ENCODE measurements around the gene SLA2. TPM values are rescaled to one million over a fixed set of nuclear protein-coding genes. Genes with fewer than 3 reads are reported as not detected.

The SLA2 gene
- total and polyA plus RNA-seq, 2 of the 8 experiments (the other 6 are each of a cell fraction or from before 2014, with no cell fraction given): 0.18 TPM; not detected in 1

GRCh38 chr20:36670665-36671357 lies 24.8 kb upstream of the SLA2 start:
- DNase-seq (ENCODE audit: low read depth in 1 of 2, low spot score in 2 of 2): no peak
- POLR2A ChIA-PET (ENCODE audit: partially characterized antibody): no interaction called here
- no peak overlapping the region for H3K56ac ChIP-seq (replicated peaks; ENCODE audit: insufficient read length, low read depth, low read length)
- TF ChIP-seq EP300 (IDR thresholded peaks at IDR 0.05; ENCODE audit: borderline replicate concordance in 1 of 2, low read depth in 2 of 2, low read length in 2 of 2) (no peak), ATF2 (IDR thresholded peaks at IDR 0.05; ENCODE audit: low read length) (no peak), CHD2 (IDR thresholded peaks at IDR 0.05; ENCODE audit: low read length) (no peak), EZH2 (IDR thresholded peaks at IDR 0.05; ENCODE audit: low read depth, low read length, severe bottlenecking) (no peak), RFX5 (IDR thresholded peaks at IDR 0.05; ENCODE audit: borderline replicate concordance, low read depth, low read length) (no peak), CTCF (IDR thresholded peaks at IDR 0.05; ENCODE audit: control extremely low read depth in 1 of 3, insufficient read depth in 1 of 3, low read depth in 1 of 3, low read length in 3 of 3) (no peak), SRF (IDR thresholded peaks at IDR 0.05; ENCODE audit: low read depth, low read length) (no peak), CTBP2 (IDR thresholded peaks at IDR 0.05; ENCODE audit: borderline replicate concordance, insufficient read depth, insufficient read length, low read length) (no peak)

More at GRCh38 chr20:36670665-36671357, 24.8 kb upstream of the SLA2 start:
- Histone ChIP-seq H4K8ac (ENCODE audit: extremely low read depth, insufficient read depth, low read length) (no peak overlapping the region), H3K79me2 (ENCODE audit: control insufficient read depth in 1 of 2, insufficient read depth in 2 of 2, low read length in 2 of 2) (no peaks in the 10 kb centered on the region), H4K20me1 (replicated peaks in 1 of 2; ENCODE audit: control insufficient read depth in 1 of 2, insufficient read depth in 2 of 2, low read length in 2 of 2) (no peaks in the 10 kb centered on the region), H2BK15ac (ENCODE audit: low read length) (no peak overlapping the region), H2AFZ (ENCODE audit: low read length) (no peak overlapping the region), H4K5ac (ENCODE audit: insufficient read length, low read depth, low read length) (no peak overlapping the region), H3K14ac (ENCODE audit: insufficient read length) (no peak overlapping the region), H3K4me3 (ENCODE audit: extremely low read depth in 1 of 4, insufficient read depth in 2 of 4, low read depth in 3 of 4, low read length in 4 of 4) (no peak overlapping the region), H3K4me1 (replicated peaks in 1 of 4; ENCODE audit: control insufficient read depth in 3 of 4, insufficient read depth in 4 of 4, low read length in 3 of 4) (no peaks in the 10 kb centered on the region), H2AK5ac (ENCODE audit: low read depth, low read length) (no peak overlapping the region), H3K23me2 (ENCODE audit: low read depth, low read length) (no peaks in the 10 kb centered on the region), H3K27me3 (replicated peaks in 1 of 4; ENCODE audit: control insufficient read depth in 3 of 4, extremely low read depth in 1 of 4, insufficient read depth in 3 of 4, low read length in 3 of 4) (no peaks in the 10 kb centered on the region), H3K18ac (ENCODE audit: extremely low read depth, low read length) (no peak overlapping the region), H3K4ac (replicated peaks; ENCODE audit: insufficient read length, low read depth, low read length) (no peak overlapping the region), H2BK5ac (ENCODE audit: low read depth, low read length) (no peak overlapping the region), H3K9ac (replicated peaks in 1 of 4; ENCODE audit: extremely low read depth in 1 of 4, low read depth in 3 of 4, low read length in 3 of 4) (no peak overlapping the region), H3K36me3 (ENCODE audit: control insufficient read depth in 2 of 4, insufficient read depth in 4 of 4, low read length in 3 of 4) (no peaks in the 10 kb centered on the region; a peak in 1 of 8 replicates), H3K79me1 (ENCODE audit: low read depth, low read length) (no peaks in the 10 kb centered on the region; the same call in 1 of the 2 replicates), H3K4me2 (ENCODE audit: insufficient read depth in 1 of 2, low read depth in 2 of 2, low read length in 2 of 2) (no peak overlapping the region), H2BK12ac (ENCODE audit: low read depth, low read length) (no peak overlapping the region), H3K27ac (ENCODE audit: low read depth, low read length) (no peak overlapping the region), H4K91ac (replicated peaks; ENCODE audit: insufficient read length, low read length) (no peak overlapping the region), H3K23ac (ENCODE audit: insufficient read length) (no peak overlapping the region), H3K9me3 (ENCODE audit: insufficient read depth in 2 of 2, low read depth in 1 of 2, low read length in 1 of 2) (no peaks in the 10 kb centered on the region), H2BK120ac (replicated peaks; ENCODE audit: low read depth, low read length) (no peak overlapping the region), H2BK20ac (ENCODE audit: low read length) (no peak overlapping the region)
- CTCF ChIA-PET (ENCODE audit: partially characterized antibody): interaction anchor here (0.6 to 1.3 kb wide), 3 partner anchors 24 to 42 kb away, joined by 3 to 4 read pairs (median 3); no protein-coding TSS in a partner anchor
- 84% methylated on average over 3 of the region's 3 CpGs; no CpG with 5 or more reads in 1 of the 2 experiments for WGBS, 2 experiments (ENCODE audit: extremely low coverage in 1 of 2, insufficient coverage in 1 of 2, insufficient read length in 1 of 2, insufficient replicate concordance in 2 of 2, low coverage in 1 of 2, low lambda C conversion rate in 2 of 2, missing lambda C conversion rate in 1 of 2)
- no peak for FAIRE-seq
